GM18505 (cell line): ENCODE measurements around the gene TYMS.
"Not testable (repeated sequence)": the region's sequence is repeated elsewhere in the genome, so short reads cannot be mapped to it uniquely, and the experiment has no call there.

ENCODE experiments used
- ATAC-seq: cut with Tn5 transposase; IDR thresholded peaks from one replicate; pipeline ENCODE4 v1.9.1; 2021; ENCODE audit not compliant: unreplicated experiment
- POLR2A ChIP-seq: IDR thresholded peaks from 4 replicates; pipeline ENCODE4 v1.6.1; 2011; ENCODE audit warnings: borderline replicate concordance; ENCODE audit not compliant: insufficient read depth, insufficient read length; ENCODE audit errors: extremely low read depth

The TYMS gene

GRCh38 chr18:676736-677135 is 19.3 kb downstream of the TYMS start:
- no peak for ATAC-seq
- TF ChIP-seq POLR2A: no peak

- no peak for ATAC-seq
- no peak for TF ChIP-seq POLR2A
Observed at GRCh38 chr18:677145-677544, 19.7 kb downstream of the TYMS start.

GRCh38 chr18:677951-678381 is 20.5 kb downstream of the TYMS start:
- no peak for TF ChIP-seq POLR2A
- ATAC-seq: no peak

GRCh38 chr18:678482-679182 is 21.2 kb downstream of the TYMS start:
- no peak for ATAC-seq
- TF ChIP-seq POLR2A: no peak

- no peak for TF ChIP-seq POLR2A
- no peak for ATAC-seq
Observed at GRCh38 chr18:679516-679915, 22.1 kb downstream of the TYMS start.

- TF ChIP-seq POLR2A: no peak
- no peak for ATAC-seq
Observed at GRCh38 chr18:680392-680791, 22.9 kb downstream of the TYMS start.

GRCh38 chr18:681985-682384 is 24.5 kb downstream of the TYMS start:
- ATAC-seq: no peak
- no peak for TF ChIP-seq POLR2A

- ATAC-seq: not testable (repeated sequence)
Observed at GRCh38 chr18:682416-682815, 25.0 kb downstream of the TYMS start.

GRCh38 chr18:682833-683232 is 25.4 kb downstream of the TYMS start:
- TF ChIP-seq POLR2A: no peak
- no peak for ATAC-seq

GRCh38 chr18:683531-683930 is 26.1 kb downstream of the TYMS start:
- ATAC-seq: no peak
- no peak for TF ChIP-seq POLR2A

- no peak for TF ChIP-seq POLR2A
- no peak for ATAC-seq
Observed at GRCh38 chr18:685438-685837, 28.0 kb downstream of the TYMS start.

- ATAC-seq: no peak
- no peak for TF ChIP-seq POLR2A
Observed at GRCh38 chr18:686339-687111, 29.1 kb downstream of the TYMS start.

GRCh38 chr18:688323-688722 is 30.9 kb downstream of the TYMS start:
- no peak for TF ChIP-seq POLR2A
- no peak for ATAC-seq

- no peak for ATAC-seq
- no peak for TF ChIP-seq POLR2A
Observed at GRCh38 chr18:692824-693223, 35.4 kb downstream of the TYMS start.

- TF ChIP-seq POLR2A: no peak
- ATAC-seq: no peak
Observed at GRCh38 chr18:693466-694187, 36.2 kb downstream of the TYMS start.

- TF ChIP-seq POLR2A: no peak
- no peak for ATAC-seq
Observed at GRCh38 chr18:697012-697411, 39.6 kb downstream of the TYMS start.
